Epithelial cell of esophagus (primary cell): ENCODE results near the gene GPATCH2L.
A peak's percentile ranks its signal among the peaks of the same experiment; 100 is the strongest.

Experiments
- DNase-seq: peaks from one replicate; pipeline ENCODE4 v3.0.0; 2010; ENCODE audit warnings: low read depth
- H3K4me3 ChIP-seq: 2 replicates; pipeline ENCODE4 v1.5.1; 2011; ENCODE audit warnings: mild to moderate bottlenecking, low read length, control low read depth
- TF ChIP-seq, protein P1 (sequence below): IDR thresholded peaks from 2 replicates; pipeline ENCODE4 v1.5.1; 2011; ENCODE audit warnings: low read depth, mild to moderate bottlenecking, low read length, control low read depth, inconsistent platforms; ENCODE audit not compliant: insufficient read depth; ENCODE audit errors: missing control alignments

GPATCH2L gene

DNA sequence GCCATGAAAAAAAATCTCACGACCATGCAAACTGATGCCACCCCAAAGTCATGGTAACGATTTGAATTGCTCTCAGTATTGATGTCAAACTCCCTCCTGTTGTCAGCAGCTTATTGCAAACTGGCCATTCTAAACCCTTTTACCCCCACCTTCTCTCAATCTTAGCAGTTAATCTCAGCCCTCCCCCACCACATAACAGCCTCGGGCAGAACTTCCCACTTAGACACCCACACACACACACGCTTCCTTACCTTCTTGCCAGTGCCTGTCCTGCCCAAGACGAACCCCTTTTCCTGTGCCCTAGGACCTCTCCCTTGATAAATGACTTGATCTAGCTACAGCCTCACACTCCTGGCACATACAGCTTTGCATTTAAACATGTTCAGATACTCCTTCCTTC lies 56.6 kb downstream of the GPATCH2L start:
- TF ChIP-seq, protein P1, sequence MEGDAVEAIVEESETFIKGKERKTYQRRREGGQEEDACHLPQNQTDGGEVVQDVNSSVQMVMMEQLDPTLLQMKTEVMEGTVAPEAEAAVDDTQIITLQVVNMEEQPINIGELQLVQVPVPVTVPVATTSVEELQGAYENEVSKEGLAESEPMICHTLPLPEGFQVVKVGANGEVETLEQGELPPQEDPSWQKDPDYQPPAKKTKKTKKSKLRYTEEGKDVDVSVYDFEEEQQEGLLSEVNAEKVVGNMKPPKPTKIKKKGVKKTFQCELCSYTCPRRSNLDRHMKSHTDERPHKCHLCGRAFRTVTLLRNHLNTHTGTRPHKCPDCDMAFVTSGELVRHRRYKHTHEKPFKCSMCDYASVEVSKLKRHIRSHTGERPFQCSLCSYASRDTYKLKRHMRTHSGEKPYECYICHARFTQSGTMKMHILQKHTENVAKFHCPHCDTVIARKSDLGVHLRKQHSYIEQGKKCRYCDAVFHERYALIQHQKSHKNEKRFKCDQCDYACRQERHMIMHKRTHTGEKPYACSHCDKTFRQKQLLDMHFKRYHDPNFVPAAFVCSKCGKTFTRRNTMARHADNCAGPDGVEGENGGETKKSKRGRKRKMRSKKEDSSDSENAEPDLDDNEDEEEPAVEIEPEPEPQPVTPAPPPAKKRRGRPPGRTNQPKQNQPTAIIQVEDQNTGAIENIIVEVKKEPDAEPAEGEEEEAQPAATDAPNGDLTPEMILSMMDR: no peak
- peak; percentile 14 for DNase-seq
- H3K4me3 ChIP-seq: no peak overlapping the region

DNA sequence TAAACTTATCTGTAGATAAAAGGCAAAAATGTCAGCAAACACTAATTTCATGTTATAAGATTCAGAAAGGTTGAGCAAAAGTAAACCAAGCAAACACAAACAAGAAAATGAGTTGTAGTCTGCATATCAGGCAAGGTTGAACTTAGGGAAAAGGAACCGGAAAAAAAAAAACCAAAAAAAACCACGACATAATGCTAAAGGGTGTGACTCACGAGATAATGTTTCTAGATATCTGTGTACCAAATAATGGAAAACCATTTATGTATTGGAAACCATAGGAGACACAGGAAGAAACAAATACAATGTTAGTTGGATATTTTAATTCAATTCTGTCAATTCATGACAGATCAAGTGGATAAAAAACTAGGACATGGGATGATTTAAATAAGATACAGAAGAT lies 60.5 kb downstream of the GPATCH2L start:
- TF ChIP-seq, protein P1: no peak
- no peak for DNase-seq
- no peak overlapping the region for H3K4me3 ChIP-seq

DNA sequence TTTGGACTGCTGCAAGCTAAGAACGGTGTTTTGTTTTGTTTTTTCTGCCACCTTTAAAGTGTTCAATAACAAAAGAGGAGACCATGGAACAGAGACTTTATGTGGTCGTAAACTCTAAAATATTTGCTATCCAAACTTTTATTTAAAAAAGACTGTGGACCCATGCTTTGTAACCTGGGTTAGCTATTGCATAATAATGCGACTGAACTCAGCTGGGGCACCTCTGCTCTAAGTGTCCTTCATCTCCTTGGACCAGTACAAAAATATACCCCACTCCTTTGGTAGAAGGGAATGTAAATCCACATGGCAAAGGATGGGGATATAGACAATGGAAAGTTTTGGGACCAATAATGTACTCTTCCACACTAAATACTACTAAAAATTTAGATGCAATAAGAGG lies 65.5 kb downstream of the GPATCH2L start:
- TF ChIP-seq, protein P1: no peak
- no peak for DNase-seq
- no peak overlapping the region for H3K4me3 ChIP-seq

DNA sequence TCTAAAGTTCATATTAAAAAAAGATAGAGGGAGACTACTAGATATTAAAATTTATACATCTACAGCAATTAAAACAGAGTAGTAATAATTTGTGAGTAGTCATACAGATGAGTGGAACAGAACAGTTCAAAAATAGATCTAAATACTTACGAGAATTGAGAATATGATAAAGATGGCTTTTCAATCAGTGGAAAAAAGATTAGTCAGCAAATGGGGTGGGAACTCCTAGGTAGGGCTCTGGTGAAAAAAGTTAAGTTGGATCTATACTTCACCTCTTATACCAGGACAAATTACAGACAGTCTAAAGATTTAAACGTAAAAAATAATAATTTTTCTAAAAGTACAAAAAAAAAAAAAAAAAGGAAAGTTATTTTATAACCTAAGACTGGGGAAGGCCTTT lies 66.9 kb downstream of the GPATCH2L start:
- TF ChIP-seq, protein P1: no peak
- no peak overlapping the region for H3K4me3 ChIP-seq
- no peak for DNase-seq

DNA sequence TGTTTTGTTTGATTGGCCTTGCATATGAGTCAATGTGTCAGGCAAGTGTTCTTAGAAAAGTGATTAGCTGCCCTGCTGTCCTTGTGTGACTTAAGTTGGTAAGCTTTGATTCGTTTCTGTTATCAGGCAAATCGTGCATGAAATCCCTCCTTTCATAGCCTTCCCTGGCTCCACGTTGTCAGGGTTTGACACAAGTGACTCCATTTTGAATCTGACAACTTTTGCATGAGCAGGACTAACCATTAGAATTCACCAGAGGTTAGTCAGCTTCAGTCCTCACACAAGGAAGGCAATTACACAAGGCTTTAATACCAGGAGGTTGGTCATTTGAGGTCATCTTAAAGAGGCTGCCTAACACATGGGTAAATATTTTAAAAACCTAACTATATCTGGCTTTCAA lies 68.2 kb downstream of the GPATCH2L start:
- no peak overlapping the region for H3K4me3 ChIP-seq
- DNase-seq: no peak
- TF ChIP-seq, protein P1: no peak

DNA sequence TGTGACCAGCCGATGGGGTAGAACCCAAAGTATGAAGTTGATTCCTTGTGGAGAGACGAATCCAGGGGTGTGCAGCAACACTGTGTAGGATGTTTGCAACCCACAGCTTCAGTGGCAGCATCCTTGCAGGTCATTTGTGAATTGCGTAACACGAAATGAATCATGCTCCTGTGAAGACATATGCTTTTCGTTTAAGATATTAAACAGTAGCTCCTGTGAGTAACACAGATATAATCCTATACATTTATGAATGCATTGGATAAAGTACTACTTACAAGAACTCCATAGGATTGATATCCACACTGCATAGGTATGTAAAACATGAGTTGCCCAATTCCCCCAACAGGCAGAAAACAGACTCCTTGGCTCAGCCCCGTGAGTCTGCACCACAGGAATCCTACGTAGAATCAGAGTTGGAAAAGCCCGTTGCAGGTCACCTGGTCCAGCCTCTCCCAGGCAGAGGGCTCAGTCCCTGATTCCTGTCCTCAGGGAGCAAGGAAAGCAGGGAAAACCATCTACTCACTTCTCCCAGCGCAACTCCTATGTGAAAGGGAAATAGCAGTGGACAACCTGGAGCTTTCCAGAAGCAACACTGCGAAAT lies 75.8 kb downstream of the GPATCH2L start:
- H3K4me3 ChIP-seq: no peak overlapping the region
- DNase-seq: peak; percentile 93
- TF ChIP-seq, protein P1: no peak

DNA sequence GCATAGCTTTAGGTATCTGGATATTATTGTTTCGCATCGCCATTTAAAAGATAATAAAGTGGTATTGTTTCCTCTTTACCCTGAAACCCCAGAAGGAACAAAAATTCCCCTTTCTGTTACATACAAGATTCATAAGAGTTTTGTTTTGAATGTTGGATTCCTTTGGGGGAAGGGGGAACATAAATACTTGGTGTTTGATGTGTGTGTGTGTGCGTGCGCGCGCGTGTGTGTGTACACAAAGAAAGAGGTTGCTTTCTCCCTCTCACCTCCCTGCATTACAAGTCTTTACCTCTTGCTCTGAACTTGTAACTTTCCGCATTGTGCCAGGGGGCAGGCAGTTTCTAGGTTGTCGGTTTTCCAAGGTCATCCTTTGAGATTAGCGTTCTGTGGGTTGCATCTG lies 76.4 kb downstream of the GPATCH2L start:
- TF ChIP-seq, protein P1: no peak
- DNase-seq: no peak
- H3K4me3 ChIP-seq: no peak overlapping the region
